ENCODE data around the gene ABO.

ABO gene

DNA sequence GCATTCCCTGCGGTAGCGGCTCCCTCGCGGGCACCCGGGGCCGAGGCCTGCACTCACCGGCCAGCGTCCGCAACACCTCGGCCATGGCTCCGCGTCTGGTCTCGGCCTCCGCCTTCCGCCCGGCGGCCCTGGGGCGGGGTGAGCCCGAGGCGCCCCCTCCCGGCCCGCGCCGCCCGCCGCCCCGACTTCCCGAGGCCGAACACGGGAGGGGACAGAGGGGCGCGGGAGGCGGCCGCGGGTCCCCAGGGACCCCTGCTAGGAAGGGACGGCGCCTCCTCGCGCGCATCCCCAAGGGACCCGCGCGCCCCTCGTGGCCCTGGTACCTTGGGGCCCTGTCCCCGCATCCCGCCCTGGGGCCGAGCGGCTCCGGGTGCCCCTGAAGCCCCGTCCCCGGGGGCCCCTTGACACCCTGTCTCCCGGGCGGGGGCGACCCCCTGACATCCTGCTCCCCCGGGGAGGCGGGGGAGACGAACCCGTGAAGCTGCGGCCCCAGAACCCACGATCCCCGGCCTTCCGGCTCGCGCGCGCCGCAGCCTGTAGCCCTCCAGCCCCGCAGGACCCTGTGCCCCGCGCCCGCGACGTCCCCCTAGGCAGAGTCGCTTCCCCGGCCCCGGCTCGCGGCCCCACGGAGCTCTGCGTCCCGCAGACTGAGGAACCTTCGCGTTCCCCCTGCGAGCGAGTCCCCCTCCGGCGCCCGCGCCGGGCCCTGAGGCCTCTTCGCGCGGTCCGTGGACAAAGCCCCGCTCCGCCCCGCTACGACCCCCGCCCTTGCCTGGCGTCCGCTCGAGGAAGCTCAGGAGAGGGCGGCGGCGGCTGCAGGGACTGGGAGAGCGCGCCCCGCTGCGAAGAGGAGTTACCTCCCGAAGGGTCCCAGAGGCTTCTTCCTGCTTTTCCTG lies at the start of gene ABO:
TSS of gene ABO (minus strand) at position 97 of the 896 bp plus-strand sequence.
- Histone ChIP-seq H2AFZ (ENCODE audit: low read depth, low read length) (no peak within 1 kb of the TSS), H3K9me3 (ENCODE audit: insufficient read depth, low read length, severe bottlenecking) (no peaks in the 10 kb centered on the region), H3K27me3 (ENCODE audit: insufficient read depth, low read length, poor library complexity) (no peaks in the 10 kb centered on the region), H3K4me1 (ENCODE audit: insufficient read depth, low read length) (no peaks in the 10 kb centered on the region), H4K20me1 (ENCODE audit: insufficient read depth, low read length) (no peaks in the 10 kb centered on the region), H3K36me3 (ENCODE audit: insufficient read depth, low read length) (no peaks in the 10 kb centered on the region), H3K9ac (ENCODE audit: low read depth, low read length) (no peak within 1 kb of the TSS), H3K27ac (ENCODE audit: low read length) (no peak within 1 kb of the TSS), H3K79me2 (ENCODE audit: insufficient read depth, low read length) (no peaks in the 10 kb centered on the region), H3K4me2 (ENCODE audit: insufficient read depth, low read length) (no peak within 1 kb of the TSS), H3K4me3 (ENCODE audit: low read depth in 1 of 2, low read length in 2 of 2) (no peak within 1 kb of the TSS)
- TF ChIP-seq EZH2 (IDR thresholded peaks at IDR 0.05; ENCODE audit: borderline replicate concordance, low read depth, low read length, severe bottlenecking): no peak
- TF ChIP-seq, protein P1, sequence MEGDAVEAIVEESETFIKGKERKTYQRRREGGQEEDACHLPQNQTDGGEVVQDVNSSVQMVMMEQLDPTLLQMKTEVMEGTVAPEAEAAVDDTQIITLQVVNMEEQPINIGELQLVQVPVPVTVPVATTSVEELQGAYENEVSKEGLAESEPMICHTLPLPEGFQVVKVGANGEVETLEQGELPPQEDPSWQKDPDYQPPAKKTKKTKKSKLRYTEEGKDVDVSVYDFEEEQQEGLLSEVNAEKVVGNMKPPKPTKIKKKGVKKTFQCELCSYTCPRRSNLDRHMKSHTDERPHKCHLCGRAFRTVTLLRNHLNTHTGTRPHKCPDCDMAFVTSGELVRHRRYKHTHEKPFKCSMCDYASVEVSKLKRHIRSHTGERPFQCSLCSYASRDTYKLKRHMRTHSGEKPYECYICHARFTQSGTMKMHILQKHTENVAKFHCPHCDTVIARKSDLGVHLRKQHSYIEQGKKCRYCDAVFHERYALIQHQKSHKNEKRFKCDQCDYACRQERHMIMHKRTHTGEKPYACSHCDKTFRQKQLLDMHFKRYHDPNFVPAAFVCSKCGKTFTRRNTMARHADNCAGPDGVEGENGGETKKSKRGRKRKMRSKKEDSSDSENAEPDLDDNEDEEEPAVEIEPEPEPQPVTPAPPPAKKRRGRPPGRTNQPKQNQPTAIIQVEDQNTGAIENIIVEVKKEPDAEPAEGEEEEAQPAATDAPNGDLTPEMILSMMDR (IDR thresholded peaks at IDR 0.05; ENCODE audit: borderline replicate concordance, extremely low read depth, low read length, poor library complexity, severe bottlenecking): no peak
- DNase-seq (no peak), ATAC-seq (ENCODE audit: insufficient read depth, low read depth) (no peak)

DNA sequence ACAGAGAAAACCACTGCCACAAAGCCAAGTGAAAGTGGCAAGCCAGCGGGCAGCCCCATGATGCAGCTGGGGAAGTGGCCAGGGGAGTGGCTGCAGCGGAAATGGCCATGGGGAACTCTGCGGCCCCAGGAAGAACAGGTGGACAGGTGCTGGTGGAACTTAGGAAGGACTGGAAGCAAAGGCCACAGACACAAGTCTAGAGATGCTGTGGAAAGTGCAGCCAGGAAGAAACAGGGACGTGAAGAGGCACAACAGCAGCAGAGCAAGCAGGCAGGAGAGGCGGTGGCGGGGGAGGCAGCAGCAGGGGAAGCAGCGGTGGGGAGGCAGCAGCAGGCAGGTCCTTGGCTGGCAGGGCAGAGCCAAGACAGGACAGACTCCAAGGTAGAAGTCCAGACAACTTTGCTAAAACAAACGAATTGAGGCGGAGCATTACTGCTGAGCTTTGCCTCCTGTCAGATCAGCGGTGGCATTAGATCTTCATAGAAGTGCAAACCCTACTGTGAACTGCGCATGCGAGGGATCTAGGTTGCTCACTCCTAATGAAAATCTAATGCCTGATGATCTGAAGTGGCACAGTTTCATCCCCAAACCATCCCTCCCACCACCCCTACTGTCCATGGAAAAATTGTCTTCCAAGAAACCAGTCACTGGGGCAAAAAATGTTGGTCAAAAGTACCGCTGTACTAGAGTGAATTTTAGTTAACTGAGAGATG lies 49.1 kb upstream of the ABO start:
- Histone ChIP-seq H2AFZ (ENCODE audit: low read depth, low read length) (no peak overlapping the region), H3K9ac (ENCODE audit: low read depth, low read length) (no peak overlapping the region), H3K27me3 (ENCODE audit: insufficient read depth, low read length, poor library complexity) (no peaks in the 10 kb centered on the region), H3K4me1 (ENCODE audit: insufficient read depth, low read length) (no peaks in the 10 kb centered on the region), H3K4me2 (ENCODE audit: insufficient read depth, low read length) (no peak overlapping the region), H4K20me1 (ENCODE audit: insufficient read depth, low read length) (no peaks in the 10 kb centered on the region), H3K4me3 (ENCODE audit: low read depth in 1 of 2, low read length in 2 of 2) (no peak overlapping the region), H3K36me3 (ENCODE audit: insufficient read depth, low read length) (no peaks in the 10 kb centered on the region), H3K27ac (ENCODE audit: low read length) (no peak overlapping the region), H3K79me2 (ENCODE audit: insufficient read depth, low read length) (no peaks in the 10 kb centered on the region), H3K9me3 (ENCODE audit: insufficient read depth, low read length, severe bottlenecking) (no peaks in the 10 kb centered on the region)
- ATAC-seq (ENCODE audit: insufficient read depth, low read depth): no peak
- TF ChIP-seq EZH2 (IDR thresholded peaks at IDR 0.05; ENCODE audit: borderline replicate concordance, low read depth, low read length, severe bottlenecking): no peak
- TF ChIP-seq, protein P1 (IDR thresholded peaks at IDR 0.05; ENCODE audit: borderline replicate concordance, extremely low read depth, low read length, poor library complexity, severe bottlenecking): no peak
- DNase-seq: no peak

DNA sequence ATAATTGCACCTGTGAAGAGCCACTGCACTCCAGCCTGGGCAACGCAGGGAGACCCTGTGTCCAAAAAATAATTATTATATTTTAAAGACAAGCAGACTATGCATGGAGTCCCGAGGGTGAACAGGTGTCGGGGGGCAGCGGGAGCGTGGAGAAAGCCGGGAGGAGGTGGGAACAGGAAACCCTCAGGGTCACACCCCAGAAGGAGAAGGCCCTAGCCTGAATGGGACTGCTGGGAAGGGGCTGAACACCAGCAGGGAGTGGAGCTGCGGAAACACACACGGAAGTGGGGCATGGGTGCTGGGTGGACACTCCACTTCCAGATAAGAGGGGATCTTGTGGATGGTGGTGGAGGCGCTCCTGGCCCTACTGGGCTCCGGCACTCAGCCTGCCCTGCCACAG lies 48.2 kb upstream of the ABO start:
- Histone ChIP-seq H4K20me1 (ENCODE audit: insufficient read depth, low read length) (no peaks in the 10 kb centered on the region), H3K36me3 (ENCODE audit: insufficient read depth, low read length) (no peaks in the 10 kb centered on the region), H3K79me2 (ENCODE audit: insufficient read depth, low read length) (no peaks in the 10 kb centered on the region), H3K4me3 (ENCODE audit: low read depth in 1 of 2, low read length in 2 of 2) (no peak overlapping the region), H3K9ac (ENCODE audit: low read depth, low read length) (no peak overlapping the region), H3K4me1 (ENCODE audit: insufficient read depth, low read length) (no peaks in the 10 kb centered on the region), H3K9me3 (ENCODE audit: insufficient read depth, low read length, severe bottlenecking) (no peaks in the 10 kb centered on the region), H3K27me3 (ENCODE audit: insufficient read depth, low read length, poor library complexity) (no peaks in the 10 kb centered on the region), H3K4me2 (ENCODE audit: insufficient read depth, low read length) (no peak overlapping the region), H2AFZ (ENCODE audit: low read depth, low read length) (no peak overlapping the region), H3K27ac (ENCODE audit: low read length) (no peak overlapping the region)
- no peak for ATAC-seq (ENCODE audit: insufficient read depth, low read depth)
- no peak for TF ChIP-seq EZH2 (IDR thresholded peaks at IDR 0.05; ENCODE audit: borderline replicate concordance, low read depth, low read length, severe bottlenecking)
- TF ChIP-seq, protein P1 (IDR thresholded peaks at IDR 0.05; ENCODE audit: borderline replicate concordance, extremely low read depth, low read length, poor library complexity, severe bottlenecking): no peak
- no peak for DNase-seq
